Heart left ventricle (tissue), 16 donors: ENCODE results near the gene ZNF816. TPM values are rescaled to one million over a fixed set of nuclear protein-coding genes. Genes with fewer than 3 reads are reported as not detected.

Experiments used
- ATAC-seq, 4 donors: fragments of 200-7000 bp; cut with Tn5 transposase; one replicate each; pipeline ENCODE4 v1.9.1; 2020 to 2022; ENCODE audit warnings: moderate library complexity in 4 of 4, mild to moderate bottlenecking in 3 of 4, moderate number of reproducible peaks in 1 of 4
- DNase-seq, 5 donors: peaks; one replicate each; pipeline ENCODE4 v3.0.0-alpha.2; 2020
- H3K27ac ChIP-seq, 12 donors: fragments of 200-600 bp; sonication (generic) in 4 of 12; one replicate each; pipeline versions ENCODE4 v1.5.0 to v1.8.0; 2016 to 2022; ENCODE audit warnings: mild to moderate bottlenecking in 2 of 12
- H3K27me3 ChIP-seq, 9 donors: fragments of 200-600 bp; sonication (generic) in 2 of 9; one replicate each; pipeline versions ENCODE4 v1.5.1 to v1.8.0; 2016 to 2022; ENCODE audit warnings: mild to moderate bottlenecking in 3 of 9
- H3K36me3 ChIP-seq, 9 donors: fragments of 200-600 bp; sonication (generic) in 2 of 9; one replicate each; pipeline versions ENCODE4 v1.5.0 to v1.8.0; 2018 to 2022; ENCODE audit warnings: mild to moderate bottlenecking in 2 of 9
- H3K4me1 ChIP-seq, 12 donors: fragments of 200-600 bp; sonication (generic) in 4 of 12; one replicate each; pipeline versions ENCODE4 v1.5.0 to v1.8.0; 2016 to 2022; ENCODE audit warnings: mild to moderate bottlenecking in 3 of 12
- H3K4me3 ChIP-seq, 12 donors: fragments of 200-600 bp; sonication (generic) in 4 of 12; one replicate each; pipeline versions ENCODE4 v1.5.0 to v1.8.0; 2017 to 2022; ENCODE audit warnings: mild to moderate bottlenecking in 9 of 12, moderate library complexity in 4 of 12
- H3K9me3 ChIP-seq, 12 donors: fragments of 200-600 bp; sonication (generic) in 4 of 12; one replicate each; pipeline versions ENCODE4 v1.5.0 to v1.8.0; 2016 to 2022; ENCODE audit warnings: mild to moderate bottlenecking in 1 of 12
- CTCF ChIP-seq, 12 donors: fragments of 200-600 bp; sonication (generic) in 4 of 12; IDR thresholded peaks; one replicate each; pipeline versions ENCODE4 v1.5.0 to v1.8.0; 2018 to 2022; ENCODE audit warnings: antibody characterized with exemption in 12 of 12, mild to moderate bottlenecking in 5 of 12
- POLR2A ChIP-seq, 2 donors: fragments of 450-650 bp; IDR thresholded peaks; one replicate each; pipeline ENCODE4 v1.6.1; 2017; ENCODE audit warnings: antibody characterized with exemption in 2 of 2, mild to moderate bottlenecking in 2 of 2, moderate library complexity in 2 of 2
- WGBS, 4 donors: extraction: QIAGEN DNeasy Blood & Tissue Kit in 2 of 4; methylation state at CpG; one replicate each; pipeline versions ENCODE4 v1.1.5 to v1.1.7; 2013 to 2018; 5-methylcytosine and 5-hydroxymethylcytosine counted together
- intact Hi-C, 10 donors: fragments of 100-400 bp; cut with DNase I; formaldehyde crosslinking; loops; one replicate each; pipeline versions ENCODE4 v1.11.1 to v1.14.2; 2022
- polyA plus RNA-seq, 2 donors: library from polyadenylated mRNA; stranded (reverse); fragments of 200-250 nt; gene quantifications; one replicate each; pipeline ENCODE4 v1.2.3, GENCODE V29; 2013
- total RNA-seq, 9 donors: library from RNA; depleted of rRNA in 2 of 9; stranded (reverse); fragments of >200 nt in 2 of 9; fragmentation: NEBNext Ultra II Directional in 3 of 9; extraction: Animal tissue kit (Norgen Biotek cat#: 25700) in 3 of 9; gene quantifications; one replicate each; pipeline versions ENCODE4 v1.1.0 to v1.2.4, GENCODE V29; 2016 to 2023
- donor health status: ischemic (EF 13 %, LVEDD 7.1; RV severe dilation, severe dysfunction).
- donor health status: healthy with polysubstance abuse.
- donor health status: DM: no; HTN: yes; CAD: no.
- donor health status: DM: no; HTN: no; CAD: no.
- donor health status: ischemic (EF 25% LVEDD 6.9; RV normal size, moderate dysfunction).
- donor health status: ischemic (EF 25% LVEDD 5.7; RV mildly dilated, moderate dysfunction).
- donor health status: healthy.
- donor health status: DM: yes; HTN: yes; CAD: no.
- donor health status: ischemic (EF 35%, LVEDD 5.7; RV mildly dilated, moderate dysfunction).
- donor health status: nonischemic (EF 11% LVEDD 7.7; RV severe dilation, severe dysfunction).
- donor health status: DM: yes; HTN: yes; CAD: no.
- donor health status: PGD.
- donor health status: ischemic (EF 29% LVEDD 5.4; RV normal size, mild dysfunction).
- donor health status: nonischemic (EF 23%, LVEDD 6.1; RV moderate dilation, normal function).

The ZNF816 gene
- total and polyA plus RNA-seq, 11 donors: 1.3 to 8.0 (median 4.3) TPM

GRCh38 chr19:52992109-52993004 lies 29.7 kb upstream of the ZNF816 start:
- peak; percentile 10 to 49 (median 42) for ATAC-seq
- peak overlapping the region; percentile 44 to 79 (median 61) for H3K4me3 ChIP-seq
- peaks cover 0 to 5% (median 0%) of the 10 kb centered on the region in 12 donors for H3K9me3 ChIP-seq
- TF ChIP-seq CTCF (IDR thresholded peaks at IDR 0.05): no peak
- no peak for TF ChIP-seq POLR2A (IDR thresholded peaks at IDR 0.05)
- peaks cover 0 to 8% (median 0%) of the 10 kb centered on the region in 9 donors for H3K36me3 ChIP-seq
- intact Hi-C loops: loop anchor here in 2 of 10 donors (2.0 to 10.0 kb wide), 3 partner anchors 30 to 200 kb away; partner anchors contain the start of genes ZNF816 (in 2 of the 2), ZNF160 (in 1 of the 2) and ZNF665 (in 1 of the 2)
- H3K27ac ChIP-seq: peak overlapping the region in 8 of 12 donors; percentile 3 to 80 (median 62)
- WGBS, 4 donors: 18 to 20% (median 19%) methylated on average over 26 of the region's 26 CpGs
- H3K4me1 ChIP-seq: peaks cover 0 to 21% (median 7%) of the 10 kb centered on the region in 12 donors
- DNase-seq: peak; percentile 10 to 66 (median 35)
- H3K27me3 ChIP-seq: peaks cover 0 to under 1% (median 0%) of the 10 kb centered on the region in 9 donors

- Histone ChIP-seq H3K27ac (no peak overlapping the region), H3K4me3 (no peak overlapping the region), H3K36me3 (peaks cover 0 to 12% (median 3%) of the 10 kb centered on the region in 9 donors), H3K4me1 (peaks cover 0 to 21% (median 7%) of the 10 kb centered on the region in 12 donors), H3K9me3 (peaks cover 0 to 5% (median 0%) of the 10 kb centered on the region in 12 donors), H3K27me3 (no peaks in the 10 kb centered on the region)
- intact Hi-C loops: loop anchor here in 1 of 10 donors (5.0 to 10.0 kb wide), 2 partner anchors 113 to 201 kb away; partner anchors contain the start of genes ZNF160 and ZNF665
- WGBS, 4 donors: 77 to 98% (median 91%) methylated on average over 2 of the region's 2 CpGs
- no peak for DNase-seq
- TF ChIP-seq POLR2A (IDR thresholded peaks at IDR 0.05) (no peak), CTCF (IDR thresholded peaks at IDR 0.05) (no peak)
- no peak for ATAC-seq
Measured at GRCh38 chr19:52991484-52991883, 28.8 kb upstream of the ZNF816 start.

- H3K4me3 ChIP-seq: no peak overlapping the region
- no peaks in the 10 kb centered on the region for H3K27me3 ChIP-seq
- peaks cover 0 to 18% (median 9%) of the 10 kb centered on the region in 9 donors for H3K36me3 ChIP-seq
- WGBS, 4 donors: 92 to 95% (median 94%) methylated on average over 16 of the region's 16 CpGs
- intact Hi-C loops: loop anchor here in 1 of 10 donors (5.0 to 10.0 kb wide), 2 partner anchors 114 to 201 kb away; partner anchors contain the start of genes ZNF160 and ZNF665
- ATAC-seq (no peak), DNase-seq (no peak)
- peaks cover 0 to 21% (median 7%) of the 10 kb centered on the region in 12 donors for H3K4me1 ChIP-seq
- TF ChIP-seq CTCF (IDR thresholded peaks at IDR 0.05) (no peak), POLR2A (IDR thresholded peaks at IDR 0.05) (no peak)
- peaks cover 0 to 3% (median 0%) of the 10 kb centered on the region in 12 donors for H3K9me3 ChIP-seq
- no peak overlapping the region for H3K27ac ChIP-seq
Measured at GRCh38 chr19:52990759-52991418, 28.2 kb upstream of the ZNF816 start.
